GM21360 (cell line): ENCODE data around the gene TRPV2.

Experiments
- ATAC-seq: cut with Tn5 transposase; IDR thresholded peaks from one replicate; pipeline ENCODE4 v1.9.1; 2021; ENCODE audit warnings: mild to moderate bottlenecking, moderate library complexity; ENCODE audit not compliant: unreplicated experiment

TRPV2 gene

DNA sequence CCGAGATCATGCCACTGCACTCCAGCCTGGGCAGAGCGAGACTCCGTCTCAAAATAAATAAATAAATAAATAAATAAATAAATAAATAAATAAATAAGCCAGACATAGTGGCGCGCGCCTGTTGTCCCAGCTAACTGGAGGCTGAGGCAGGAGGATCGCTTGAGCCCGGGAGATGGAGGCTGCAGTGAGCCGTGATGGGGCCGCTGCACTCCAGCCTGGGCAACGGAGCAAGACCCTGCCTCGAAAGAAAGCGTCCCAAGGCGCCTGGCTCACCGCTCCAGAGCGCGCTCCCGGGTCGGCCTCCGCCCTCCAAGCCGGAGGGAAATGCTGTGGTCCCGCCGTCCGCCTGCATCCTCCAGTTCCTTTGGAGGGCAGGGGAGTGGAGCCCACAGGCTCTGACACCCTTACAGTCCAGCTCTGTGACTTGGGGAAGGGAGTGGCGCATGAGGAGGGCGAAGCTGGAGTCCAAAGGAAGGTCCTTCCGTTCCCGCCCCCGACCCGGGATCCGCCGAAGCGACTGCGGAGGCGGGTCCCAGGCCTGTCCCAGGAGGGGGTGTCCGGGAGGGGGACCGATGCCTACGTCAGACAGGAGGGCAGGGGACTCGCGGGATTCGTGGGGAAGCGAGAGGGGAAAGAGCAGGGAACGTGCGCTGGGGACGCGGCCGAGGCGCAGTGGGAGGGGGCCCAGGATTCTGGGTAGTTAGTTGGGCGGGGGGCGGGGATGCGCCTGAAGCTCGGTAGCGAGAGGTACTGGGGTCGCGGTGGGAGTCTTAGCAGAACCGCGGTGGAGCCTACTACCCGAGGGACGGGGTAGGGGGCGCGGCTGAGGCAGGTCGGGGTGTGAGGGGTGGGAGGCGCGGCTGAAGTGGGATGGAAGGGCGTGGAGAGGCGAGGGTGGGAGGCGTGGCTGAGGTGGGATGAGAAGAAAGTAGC, 8.4 kb upstream of the TRPV2 start:
- no peak for ATAC-seq

DNA sequence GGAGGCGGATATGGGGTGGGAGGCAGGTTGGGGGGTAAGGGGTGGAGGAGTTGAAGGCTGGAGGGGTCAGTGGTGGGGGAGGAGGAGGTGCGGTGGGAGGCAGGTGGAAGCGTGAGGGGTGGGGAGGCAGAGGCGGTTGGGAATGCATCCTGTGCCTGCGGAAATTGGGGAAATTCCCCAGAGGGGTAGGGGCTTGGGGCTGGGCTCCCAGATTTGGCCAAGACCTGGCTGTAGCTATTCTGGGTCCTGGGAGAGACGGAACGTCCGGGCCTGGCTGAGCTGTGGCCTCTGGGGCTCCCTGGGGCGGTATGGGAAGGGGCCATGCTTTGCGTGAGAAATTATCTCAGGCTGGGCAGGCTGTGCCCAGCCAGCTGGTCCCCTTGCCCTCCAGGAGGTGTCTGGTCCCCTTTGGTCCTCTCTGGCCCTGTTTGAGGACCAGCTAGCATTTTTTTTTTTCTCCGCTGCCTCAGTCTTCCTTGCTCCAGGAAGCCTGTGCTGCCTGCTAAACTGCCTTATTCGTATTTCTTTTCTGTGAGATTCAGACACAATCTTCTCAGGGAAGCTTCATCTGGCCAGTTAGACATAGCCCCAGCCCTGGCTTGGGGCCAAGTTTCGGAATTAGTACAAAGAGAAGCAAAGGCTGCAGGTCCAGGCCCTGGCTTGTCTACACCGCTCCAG, 7.3 kb upstream of the TRPV2 start:
- peak; percentile 85 for ATAC-seq

DNA sequence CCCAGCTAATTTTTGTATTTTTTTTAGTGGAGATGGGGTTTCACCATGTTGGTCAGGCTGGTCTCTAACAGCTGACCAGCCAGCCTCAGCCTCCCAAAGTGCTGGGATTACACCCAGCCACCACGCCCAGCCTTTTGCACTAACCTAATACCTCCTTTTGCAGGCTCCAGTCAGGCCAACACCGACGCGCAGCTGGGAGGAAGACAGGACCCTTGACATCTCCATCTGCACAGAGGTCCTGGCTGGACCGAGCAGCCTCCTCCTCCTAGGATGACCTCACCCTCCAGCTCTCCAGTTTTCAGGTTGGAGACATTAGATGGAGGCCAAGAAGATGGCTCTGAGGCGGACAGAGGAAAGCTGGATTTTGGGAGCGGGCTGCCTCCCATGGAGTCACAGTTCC, 2.0 kb downstream of the TRPV2 start:
- no peak for ATAC-seq

DNA sequence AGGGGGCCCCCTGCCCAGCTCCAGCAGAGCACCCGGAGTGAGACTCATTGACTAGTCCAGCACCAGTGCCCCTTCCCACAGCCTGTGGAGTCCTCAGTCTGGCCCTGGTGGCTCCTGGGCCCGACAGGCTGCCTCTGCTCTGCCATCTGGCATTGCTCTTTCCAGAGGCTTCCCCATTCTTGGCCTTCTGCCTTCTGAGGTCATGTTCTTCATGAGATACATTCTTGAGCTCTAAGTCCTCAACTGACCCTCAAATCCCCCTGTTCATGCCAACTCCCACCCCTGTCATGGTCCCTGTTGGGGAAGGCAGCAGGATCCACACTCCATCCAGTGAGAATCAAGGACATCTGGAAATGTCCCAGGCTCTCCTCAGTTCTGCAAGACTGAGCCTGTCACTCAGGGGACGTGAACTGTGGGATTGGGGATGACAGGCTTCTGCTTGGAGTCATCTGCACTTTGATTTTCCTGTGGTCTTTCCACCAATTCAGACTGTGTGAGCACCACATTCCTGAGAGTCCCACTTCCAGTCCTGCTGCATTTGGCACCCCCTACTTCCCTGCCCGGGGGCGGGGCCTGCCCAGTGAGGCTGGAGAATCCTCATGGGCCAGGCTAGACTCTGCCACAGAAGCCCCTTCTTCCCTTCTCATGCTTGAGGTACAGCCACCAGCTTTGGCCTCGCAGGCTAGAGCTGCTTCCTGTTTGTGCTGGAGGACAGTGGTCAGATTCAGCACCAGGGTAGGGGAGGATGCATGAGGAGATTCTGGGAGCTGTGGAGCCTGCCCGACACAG, 2.7 kb downstream of the TRPV2 start:
- ATAC-seq, result no peak

DNA sequence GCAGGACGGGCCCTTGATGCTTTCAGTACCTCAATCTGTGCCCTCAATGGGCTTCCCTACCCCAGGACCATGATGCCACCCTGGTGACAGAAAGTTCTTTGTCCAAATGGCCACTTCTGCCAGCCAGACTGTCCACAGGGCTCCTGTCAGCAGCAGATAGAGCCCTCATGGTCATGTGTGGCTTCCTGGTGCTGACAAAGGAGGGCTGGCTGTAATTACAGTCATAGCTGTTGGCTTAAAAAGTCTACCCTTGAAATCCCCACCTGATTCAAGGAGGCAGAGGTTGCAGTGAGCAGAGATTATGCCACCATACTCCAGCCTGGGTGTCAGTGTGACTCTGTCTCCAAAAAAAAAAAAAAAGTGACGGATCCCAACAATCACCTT, 3.3 kb downstream of the TRPV2 start:
- ATAC-seq, result no peak

DNA sequence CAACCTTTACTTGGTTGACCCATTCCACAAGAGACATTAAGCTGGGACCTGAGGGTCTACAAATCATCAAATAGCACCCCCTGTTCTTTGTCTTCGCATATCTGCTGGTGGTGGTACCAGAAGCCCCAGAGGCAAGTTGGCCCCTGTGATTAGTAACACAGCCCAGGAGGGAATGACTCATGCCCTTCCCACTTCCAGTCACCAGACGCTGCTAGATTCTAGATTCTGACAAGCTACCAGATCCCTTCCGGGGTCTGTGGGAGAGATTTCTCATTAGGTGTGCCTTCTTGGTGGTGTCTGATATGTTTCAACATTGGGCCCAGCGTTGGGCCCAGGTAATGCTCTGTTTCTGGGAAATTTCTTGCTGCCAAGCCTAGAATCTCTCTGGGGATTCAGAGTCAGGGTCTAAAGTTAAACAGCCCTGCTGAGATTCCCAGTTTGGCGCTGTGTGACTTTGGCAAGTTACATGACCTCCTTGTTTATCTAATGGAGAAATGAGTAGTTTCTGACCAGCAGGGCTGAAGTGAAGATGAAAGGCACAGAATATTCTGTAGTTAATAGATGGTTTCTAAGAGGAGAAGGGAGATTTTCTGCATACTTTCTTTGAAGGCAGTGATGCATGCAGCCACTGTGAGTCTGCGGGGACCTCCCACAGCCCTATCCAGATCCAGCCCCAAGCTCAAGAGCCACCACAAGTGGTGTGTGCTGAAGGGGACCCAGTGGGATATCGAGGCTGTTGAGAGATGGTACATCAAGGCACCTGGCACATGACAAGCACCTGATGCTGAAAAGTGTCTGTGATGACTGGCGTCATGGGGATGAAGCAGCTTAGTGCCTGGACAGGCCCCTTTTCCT, 3.9 kb downstream of the TRPV2 start:
- peak; percentile 31 for ATAC-seq

DNA sequence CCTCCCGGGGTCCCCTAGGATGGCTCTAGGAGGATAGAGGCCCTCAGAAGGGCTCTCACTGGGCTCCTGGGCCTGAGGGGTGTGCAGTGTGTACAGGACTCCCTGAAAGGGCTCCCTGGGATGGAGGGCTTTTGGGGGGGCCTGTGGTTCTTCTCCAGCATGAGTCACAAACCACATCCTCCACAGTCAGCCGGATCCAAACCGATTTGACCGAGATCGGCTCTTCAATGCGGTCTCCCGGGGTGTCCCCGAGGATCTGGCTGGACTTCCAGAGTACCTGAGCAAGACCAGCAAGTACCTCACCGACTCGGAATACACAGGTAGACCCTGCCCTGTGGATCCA, 4.5 kb downstream of the TRPV2 start:
- no peak for ATAC-seq

DNA sequence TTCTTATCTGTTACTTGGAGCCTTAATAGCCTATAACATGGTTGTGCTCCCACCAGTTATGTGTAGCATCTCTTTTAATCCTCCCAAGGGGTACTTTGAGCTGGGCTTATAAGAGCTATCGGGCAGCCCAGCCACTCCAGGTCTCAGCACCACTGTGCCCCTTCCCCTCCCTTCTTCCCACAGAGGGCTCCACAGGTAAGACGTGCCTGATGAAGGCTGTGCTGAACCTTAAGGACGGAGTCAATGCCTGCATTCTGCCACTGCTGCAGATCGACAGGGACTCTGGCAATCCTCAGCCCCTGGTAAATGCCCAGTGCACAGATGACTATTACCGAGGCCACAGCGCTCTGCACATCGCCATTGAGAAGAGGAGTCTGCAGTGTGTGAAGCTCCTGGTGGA, 7.0 kb downstream of the TRPV2 start:
- no peak for ATAC-seq

DNA sequence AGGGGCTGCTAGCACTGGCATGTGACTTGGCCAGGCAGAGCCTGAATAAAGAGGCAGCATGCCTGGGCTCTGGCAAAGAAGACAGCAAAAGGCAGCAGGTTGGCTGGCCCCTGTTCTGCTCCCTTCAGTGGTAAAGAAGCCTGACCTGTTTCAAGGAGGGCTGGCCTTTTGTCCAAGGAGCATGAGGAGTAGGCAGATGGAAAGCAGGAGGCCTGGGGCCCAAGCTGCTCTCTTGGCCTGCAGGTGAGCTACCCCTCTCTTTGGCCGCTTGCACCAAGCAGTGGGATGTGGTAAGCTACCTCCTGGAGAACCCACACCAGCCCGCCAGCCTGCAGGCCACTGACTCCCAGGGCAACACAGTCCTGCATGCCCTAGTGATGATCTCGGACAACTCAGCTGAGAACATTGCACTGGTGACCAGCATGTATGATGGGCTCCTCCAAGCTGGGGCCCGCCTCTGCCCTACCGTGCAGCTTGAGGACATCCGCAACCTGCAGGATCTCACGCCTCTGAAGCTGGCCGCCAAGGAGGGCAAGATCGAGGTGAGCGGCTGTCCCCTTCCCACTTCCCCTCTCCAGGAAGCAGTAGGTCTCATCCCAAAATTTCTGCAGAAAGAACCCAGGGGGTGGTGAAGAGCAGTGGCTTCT, 8.0 kb downstream of the TRPV2 start:
- ATAC-seq, result no peak

DNA sequence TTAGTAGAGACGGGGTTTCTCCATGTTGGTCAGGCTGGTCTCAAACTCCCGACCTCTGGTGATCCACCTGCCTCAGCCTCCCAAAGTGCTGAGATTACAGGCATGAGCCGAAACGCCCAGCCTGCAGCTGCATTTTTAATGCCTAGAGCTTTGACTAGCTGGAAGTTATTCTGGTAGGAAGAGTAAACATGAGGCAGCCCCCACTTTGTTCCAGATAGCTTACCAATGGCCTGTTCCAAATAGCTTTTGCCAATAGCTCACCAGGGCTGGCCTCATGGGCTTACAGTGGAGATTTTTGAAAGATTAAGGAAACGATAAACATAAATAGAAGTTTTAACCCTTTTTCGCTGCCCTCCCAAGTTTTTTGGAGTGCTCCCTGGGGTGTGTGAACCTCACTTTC, 9.8 kb downstream of the TRPV2 start:
- no peak for ATAC-seq

DNA sequence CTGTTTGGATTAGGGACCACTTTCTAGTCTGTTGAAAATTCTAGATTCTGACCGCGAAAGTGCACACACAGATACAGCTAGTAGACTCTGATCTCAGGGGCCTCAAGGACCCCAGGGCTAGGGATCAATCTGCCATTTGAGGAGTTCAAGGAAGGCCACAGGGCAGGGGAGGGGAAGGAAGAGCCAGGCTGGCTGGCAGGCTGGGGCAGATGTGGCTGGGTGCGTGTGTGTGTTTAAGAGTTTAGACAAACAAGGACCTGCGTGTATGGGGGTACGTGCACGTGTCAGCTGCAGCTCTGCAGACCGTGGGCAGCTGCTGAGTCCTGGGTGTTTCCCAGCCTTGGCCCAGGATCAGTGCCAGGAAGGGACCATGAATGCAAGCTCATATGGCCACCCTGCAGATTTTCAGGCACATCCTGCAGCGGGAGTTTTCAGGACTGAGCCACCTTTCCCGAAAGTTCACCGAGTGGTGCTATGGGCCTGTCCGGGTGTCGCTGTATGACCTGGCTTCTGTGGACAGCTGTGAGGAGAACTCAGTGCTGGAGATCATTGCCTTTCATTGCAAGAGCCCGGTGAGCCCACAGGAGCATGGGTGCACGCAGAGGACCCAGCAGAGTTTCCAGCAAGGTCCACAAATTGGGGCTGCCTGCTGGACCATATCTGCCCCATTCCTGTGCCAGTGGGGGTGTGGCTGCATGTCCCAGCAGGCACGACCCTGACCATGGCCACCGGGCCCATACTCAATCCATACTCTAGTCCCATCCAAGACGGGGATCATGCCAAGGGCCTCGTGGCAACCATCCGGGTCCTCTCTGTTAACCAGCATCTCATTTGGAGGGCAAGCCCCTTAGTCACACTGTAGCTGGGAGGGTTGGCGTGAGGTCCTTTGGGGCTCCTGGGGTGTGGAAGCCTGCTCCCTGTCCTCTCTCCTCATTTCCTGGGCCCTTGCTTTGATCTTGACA, 10.6 kb downstream of the TRPV2 start:
- no peak for ATAC-seq

DNA sequence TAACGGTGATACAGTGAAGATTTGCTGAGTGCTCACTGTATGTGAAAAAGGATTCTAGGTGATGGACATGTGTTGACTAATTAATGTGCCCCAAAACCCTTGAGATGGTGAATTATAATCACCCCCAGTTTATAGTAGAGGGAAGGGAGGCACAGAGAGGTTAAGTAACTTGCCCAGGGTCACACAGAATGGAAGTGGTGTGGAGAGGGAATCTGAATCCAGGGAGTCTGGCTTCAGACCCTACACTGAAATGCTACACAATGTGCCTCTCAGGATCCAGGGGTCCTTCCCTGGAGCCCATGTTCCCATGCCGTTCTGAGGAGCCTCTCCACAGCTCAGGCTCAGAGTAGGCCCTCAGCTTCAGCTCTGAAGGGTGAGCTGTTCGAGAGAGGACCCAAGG, 11.6 kb downstream of the TRPV2 start:
- ATAC-seq, result no peak

DNA sequence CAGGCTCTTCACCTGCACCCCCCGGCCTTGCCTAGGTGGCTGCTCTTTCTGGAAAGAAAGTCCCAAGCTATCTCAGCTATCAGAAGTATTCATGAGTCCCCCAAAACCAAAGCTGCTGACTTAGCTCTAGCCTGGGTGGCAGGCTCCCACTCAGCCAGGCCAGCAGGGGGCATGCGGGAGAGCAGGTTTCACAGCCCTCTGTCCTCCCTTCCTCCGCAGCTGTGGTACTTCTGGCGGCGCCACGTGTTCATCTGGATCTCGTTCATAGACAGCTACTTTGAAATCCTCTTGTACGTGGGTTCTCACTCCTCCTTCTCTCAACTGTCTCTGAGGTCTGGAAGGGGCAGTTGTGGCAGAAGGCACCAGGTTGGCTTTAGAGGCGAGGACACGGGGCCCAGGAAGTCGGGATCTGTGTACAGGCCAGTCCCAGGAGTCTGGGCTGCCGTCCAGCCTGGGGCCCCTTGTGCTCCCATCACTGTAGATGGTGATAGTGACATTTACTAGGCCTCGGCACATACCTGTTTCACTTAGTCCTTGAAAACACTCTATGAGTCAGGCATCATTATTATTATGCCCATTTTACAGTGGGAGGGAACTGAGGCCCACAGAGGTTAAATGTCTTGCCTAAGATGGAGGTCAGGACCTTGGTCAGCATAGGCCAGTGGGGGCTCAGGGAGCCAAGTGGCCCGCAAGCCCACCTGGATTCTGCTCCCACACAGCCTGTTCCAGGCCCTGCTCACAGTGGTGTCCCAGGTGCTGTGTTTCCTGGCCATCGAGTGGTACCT, 12.9 kb downstream of the TRPV2 start:
- no peak for ATAC-seq

DNA sequence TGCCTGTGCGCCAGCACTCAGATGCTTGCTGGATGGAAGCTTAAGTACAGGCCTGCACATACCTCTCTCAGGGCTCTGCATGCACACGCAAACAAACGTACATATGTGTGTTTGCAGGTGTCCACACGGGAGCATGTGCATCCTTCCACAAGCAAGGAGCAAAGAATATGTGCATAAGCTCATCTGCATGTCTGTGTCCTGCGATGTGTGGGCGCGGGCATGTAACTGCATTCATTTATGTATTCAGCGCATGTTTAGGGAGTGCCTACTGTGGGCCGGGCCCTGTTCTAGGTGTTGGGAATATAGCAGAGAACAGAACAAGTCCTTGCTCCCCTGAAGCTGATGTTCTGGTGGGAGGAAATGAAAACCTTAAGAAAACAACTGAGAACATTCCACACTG, 13.7 kb downstream of the TRPV2 start:
- no peak for ATAC-seq

DNA sequence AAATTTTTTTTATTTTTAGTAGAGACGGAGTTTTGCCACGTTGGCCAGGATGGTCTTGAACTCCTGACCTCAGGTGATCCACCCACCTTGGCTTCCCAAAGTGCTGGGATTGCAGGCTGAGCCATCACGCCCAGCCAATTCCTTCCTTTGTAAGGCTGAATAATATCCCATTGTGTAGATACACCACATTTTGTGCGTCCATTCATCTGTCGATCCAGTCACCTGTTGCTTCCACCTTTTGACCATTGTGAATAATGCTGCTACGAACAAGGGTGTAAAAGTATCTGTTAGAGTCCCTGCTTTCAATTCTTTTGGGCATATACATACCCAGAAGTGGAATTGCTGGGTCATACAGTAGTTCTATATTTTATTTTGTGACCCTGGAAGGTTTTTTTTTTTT, 15.3 kb downstream of the TRPV2 start:
- no peak for ATAC-seq

DNA sequence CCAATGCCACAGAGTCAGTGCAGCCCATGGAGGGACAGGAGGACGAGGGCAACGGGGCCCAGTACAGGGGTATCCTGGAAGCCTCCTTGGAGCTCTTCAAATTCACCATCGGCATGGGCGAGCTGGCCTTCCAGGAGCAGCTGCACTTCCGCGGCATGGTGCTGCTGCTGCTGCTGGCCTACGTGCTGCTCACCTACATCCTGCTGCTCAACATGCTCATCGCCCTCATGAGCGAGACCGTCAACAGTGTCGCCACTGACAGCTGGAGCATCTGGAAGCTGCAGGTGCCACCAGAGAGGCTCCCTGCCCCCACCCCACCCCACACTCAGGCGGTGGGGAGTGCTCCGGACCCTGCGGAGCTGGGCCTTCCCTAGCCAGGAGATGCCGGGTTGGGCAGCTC, 16.6 kb downstream of the TRPV2 start:
- no peak for ATAC-seq

DNA sequence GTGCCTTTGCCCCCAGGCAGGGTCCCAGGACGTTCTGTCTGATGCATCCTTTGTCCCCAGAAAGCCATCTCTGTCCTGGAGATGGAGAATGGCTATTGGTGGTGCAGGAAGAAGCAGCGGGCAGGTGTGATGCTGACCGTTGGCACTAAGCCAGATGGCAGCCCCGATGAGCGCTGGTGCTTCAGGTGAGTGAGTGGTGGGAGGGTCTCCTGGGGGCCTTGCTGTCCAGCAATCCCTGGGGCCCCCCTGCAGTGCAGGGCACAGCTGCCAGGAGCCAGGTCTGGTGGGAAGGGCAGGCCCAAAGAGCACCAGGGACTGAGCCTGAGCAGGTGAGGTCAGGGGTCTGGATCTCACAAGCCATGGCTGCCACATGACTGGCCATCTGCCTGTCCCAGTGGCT, 18.1 kb downstream of the TRPV2 start:
- no peak for ATAC-seq

DNA sequence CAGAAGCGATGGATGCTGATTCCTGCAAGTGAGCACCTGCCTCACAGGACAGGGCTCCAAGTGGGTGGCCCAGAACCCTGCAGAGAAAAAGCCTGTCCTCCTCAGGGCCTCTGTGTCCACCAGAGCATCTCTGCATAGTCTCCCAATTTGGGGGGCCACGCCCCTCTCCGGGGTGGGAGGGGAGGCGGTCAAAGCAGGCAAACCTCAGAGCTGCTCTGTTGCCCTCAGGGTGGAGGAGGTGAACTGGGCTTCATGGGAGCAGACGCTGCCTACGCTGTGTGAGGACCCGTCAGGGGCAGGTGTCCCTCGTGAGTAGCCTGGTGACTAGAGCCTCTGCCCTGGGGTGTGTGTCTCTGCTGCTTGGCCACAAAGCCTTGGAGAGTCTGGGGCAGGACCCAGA, 19.3 kb downstream of the TRPV2 start:
- ATAC-seq, result no peak
